Stimulated activated CD8-positive, alpha-beta memory T cell treated with anti-CD3 and anti-CD28 coated beads, Interleukin-7, amount 100 ng/mL, for 1 hour (primary cell): Measurements from ENCODE around the gene STIM2.

Experiments
- DNase-seq, 2 donors: peaks; one replicate each; pipeline ENCODE4 v3.0.0-alpha.2; 2020; ENCODE audit warnings: low read depth in 2 of 2

The STIM2 gene

GRCh38 chr4:26837993-26838842 is 22.4 kb upstream of the STIM2 start:
- no peak for DNase-seq

GRCh38 chr4:26839016-26839415 is 21.6 kb upstream of the STIM2 start:
- no peak for DNase-seq

GRCh38 chr4:26839534-26839951 is 21.1 kb upstream of the STIM2 start:
- DNase-seq, result no peak

GRCh38 chr4:26840786-26841185 is 19.9 kb upstream of the STIM2 start:
- DNase-seq, result no peak

- DNase-seq, result no peak
Measured at GRCh38 chr4:26842911-26843310, 17.7 kb upstream of the STIM2 start.

- DNase-seq, result no peak
Measured at GRCh38 chr4:26850528-26850927, 10.1 kb upstream of the STIM2 start.

- DNase-seq, result no peak
Measured at GRCh38 chr4:26851129-26851528, 9.5 kb upstream of the STIM2 start.

- no peak for DNase-seq
Measured at GRCh38 chr4:26854701-26855100, 5.9 kb upstream of the STIM2 start.

- no peak for DNase-seq
Measured at GRCh38 chr4:26856906-26857277, 3.7 kb upstream of the STIM2 start.

- DNase-seq, result peak; percentile 86 to 89
Measured at GRCh38 chr4:26857278-26858034, 3.2 kb upstream of the STIM2 start.

- no peak for DNase-seq
Measured at GRCh38 chr4:26858035-26858918, 2.4 kb upstream of the STIM2 start.

- DNase-seq, result no peak
Measured at GRCh38 chr4:26858947-26859401, 1.7 kb upstream of the STIM2 start.

GRCh38 chr4:26859762-26860156 is 882 bp upstream of the STIM2 start:
- no peak for DNase-seq

- DNase-seq, result peak in 1 of 2 donors; percentile 25
Measured at GRCh38 chr4:26860922-26861433, 337 bp downstream of the STIM2 start.

GRCh38 chr4:26861434-26862186 is 969 bp downstream of the STIM2 start:
- DNase-seq, result peak; percentile 42 to 49

GRCh38 chr4:26862381-26862915 is 1.8 kb downstream of the STIM2 start:
- no peak for DNase-seq

GRCh38 chr4:26863512-26863911 is 2.9 kb downstream of the STIM2 start:
- DNase-seq, result no peak

- no peak for DNase-seq
Measured at GRCh38 chr4:26864899-26865298, 4.3 kb downstream of the STIM2 start.

- no peak for DNase-seq
Measured at GRCh38 chr4:26866203-26866602, 5.6 kb downstream of the STIM2 start.

GRCh38 chr4:26866781-26867180 is 6.1 kb downstream of the STIM2 start:
- DNase-seq, result no peak
